Aorta (tissue), 5 donors: ENCODE measurements around the gene SSX2. TPM values are rescaled to one million over a fixed set of nuclear protein-coding genes. Genes with fewer than 3 reads are reported as not detected.
"Not testable (repeated sequence)": the region's sequence is repeated elsewhere in the genome, so short reads cannot be mapped to it uniquely, and the experiment has no call there.

Experiments
- ATAC-seq: fragments of 200-7000 bp; cut with Tn5 transposase; one replicate; pipeline ENCODE4 v1.9.1; 2022; ENCODE audit warnings: moderate library complexity; ENCODE audit not compliant: low FRiP score
- DNase-seq, 2 donors: peaks; one replicate each; pipeline ENCODE4 v3.0.0-alpha.2; 2020
- H3K27ac ChIP-seq, 2 donors: one replicate each; pipeline ENCODE4 v1.5.1; 2013; ENCODE audit warnings: low read length in 2 of 2, mild to moderate bottlenecking in 2 of 2, moderate library complexity in 2 of 2, control low read depth in 1 of 2, inconsistent platforms in 1 of 2, low read depth in 1 of 2
- H3K27me3 ChIP-seq, 2 donors: one replicate each; pipeline ENCODE4 v1.6.1; 2013; ENCODE audit warnings: control low read depth in 1 of 2, low read length in 1 of 2, mild to moderate bottlenecking in 1 of 2, moderate library complexity in 1 of 2; ENCODE audit not compliant: insufficient read depth in 2 of 2, control insufficient read depth in 1 of 2
- H3K36me3 ChIP-seq, 2 donors: one replicate each; pipeline ENCODE4 v1.6.1; 2013; ENCODE audit warnings: control low read depth in 1 of 2, low read length in 1 of 2, mild to moderate bottlenecking in 1 of 2; ENCODE audit not compliant: insufficient read depth in 2 of 2, control insufficient read depth in 1 of 2
- H3K4me1 ChIP-seq, 2 donors: one replicate each; pipeline ENCODE4 v1.6.1; 2013; ENCODE audit warnings: low read length in 2 of 2, control low read depth in 1 of 2, mild to moderate bottlenecking in 1 of 2, moderate library complexity in 1 of 2; ENCODE audit not compliant: insufficient read depth in 2 of 2, control insufficient read depth in 1 of 2
- H3K4me3 ChIP-seq, 2 donors: one replicate each; pipeline ENCODE4 v1.5.1; 2013; ENCODE audit warnings: low read length in 2 of 2, control low read depth in 1 of 2, mild to moderate bottlenecking in 1 of 2
- H3K9me3 ChIP-seq: one replicate; pipeline ENCODE4 v1.6.1; 2013; ENCODE audit warnings: mild to moderate bottlenecking, low read length; ENCODE audit not compliant: control insufficient read depth
- WGBS, 2 donors: extraction: QIAGEN DNeasy Blood & Tissue Kit; methylation state at CpG; one replicate each; pipeline ENCODE4 v1.1.7; 2013; 5-methylcytosine and 5-hydroxymethylcytosine counted together
- intact Hi-C, 2 donors: fragments of 100-400 bp; cut with DNase I; formaldehyde crosslinking; loops; one replicate each; pipeline versions ENCODE4 v1.14.2 to v1.15.0; 2022
- long read RNA-seq, 2 donors: library from polyadenylated mRNA; unstranded; transcript quantifications; one replicate each; pipeline ENCODE4 v2.0.0, GENCODE V29; 2020 to 2021
- polyA plus RNA-seq, 2 donors: library from polyadenylated mRNA; stranded (reverse); fragments of 200-250 nt; gene quantifications; one replicate each; pipeline ENCODE4 v1.2.3, GENCODE V29; 2013
- total RNA-seq, 2 donors: library from RNA; stranded (reverse); fragmentation: NEBNext Ultra II Directional; extraction: Animal tissue kit (Norgen Biotek cat#: 25700); gene quantifications; one replicate each; pipeline ENCODE4 v1.2.1, GENCODE V29; 2021
- donor health status: healthy with polysubstance abuse.
- donor health status: Bipolar disorder and iron deficiency.
- donor health status: DM: no; HTN: no; CAD: no.
- donor health status: DM: no; HTN: no; CAD: no.
- donor health status: DM: yes; HTN: yes; CAD: no.

Gene SSX2
- not detected for total RNA-seq
- not detected for polyA plus RNA-seq
- long read RNA-seq, donor 1: 0 reads
- long read RNA-seq, donor 2: 0 reads

DNA sequence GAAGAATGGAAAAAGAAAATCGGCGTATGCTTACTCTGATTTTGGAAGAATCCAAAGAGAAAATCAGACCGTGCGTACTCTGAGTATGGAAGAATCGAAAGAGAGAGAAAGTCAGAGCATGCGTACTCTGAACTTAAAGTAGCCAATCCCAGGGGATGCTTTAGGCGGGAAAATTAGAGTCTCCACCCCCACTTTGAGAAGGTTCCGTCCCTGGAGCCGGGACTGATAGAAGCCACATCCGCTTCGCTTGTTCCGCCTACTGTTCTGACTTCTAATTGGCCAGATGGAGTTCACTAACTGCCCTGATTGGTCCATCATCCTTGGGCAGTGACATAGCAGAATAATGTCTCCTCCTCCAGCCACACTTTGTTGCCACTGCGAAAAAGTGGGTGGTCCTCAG is at the start of gene SSX2:
Gene SSX2, minus strand, starts transcription at position 101 of the 400 bp plus-strand sequence. CDS start 1,429 bp downstream, outside the sequence.
- H3K4me1 ChIP-seq, H3K9me3 ChIP-seq, H3K36me3 ChIP-seq, intact Hi-C loops, DNase-seq, H3K27ac ChIP-seq, H3K4me3 ChIP-seq, ATAC-seq, H3K27me3 ChIP-seq: not testable (repeated sequence)
- whole genome bisulfite sequencing, 2 donors: no CpG with 5 or more reads among the region's 13 CpGs

DNA sequence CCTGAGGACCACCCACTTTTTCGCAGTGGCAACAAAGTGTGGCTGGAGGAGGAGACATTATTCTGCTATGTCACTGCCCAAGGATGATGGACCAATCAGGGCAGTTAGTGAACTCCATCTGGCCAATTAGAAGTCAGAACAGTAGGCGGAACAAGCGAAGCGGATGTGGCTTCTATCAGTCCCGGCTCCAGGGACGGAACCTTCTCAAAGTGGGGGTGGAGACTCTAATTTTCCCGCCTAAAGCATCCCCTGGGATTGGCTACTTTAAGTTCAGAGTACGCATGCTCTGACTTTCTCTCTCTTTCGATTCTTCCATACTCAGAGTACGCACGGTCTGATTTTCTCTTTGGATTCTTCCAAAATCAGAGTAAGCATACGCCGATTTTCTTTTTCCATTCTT is 44.0 kb upstream of the SSX2 start, which contains the start of gene SSX2B:
Gene SSX2B, plus strand, starts transcription at position 301 of the 400 bp plus-strand sequence. CDS start 1,429 bp downstream, outside the sequence.
- H3K36me3 ChIP-seq, H3K27me3 ChIP-seq, intact Hi-C loops, H3K9me3 ChIP-seq, ATAC-seq, DNase-seq, H3K27ac ChIP-seq, H3K4me3 ChIP-seq, H3K4me1 ChIP-seq: not testable (repeated sequence)
- WGBS, 2 donors: no CpG with 5 or more reads among the region's 13 CpGs

DNA sequence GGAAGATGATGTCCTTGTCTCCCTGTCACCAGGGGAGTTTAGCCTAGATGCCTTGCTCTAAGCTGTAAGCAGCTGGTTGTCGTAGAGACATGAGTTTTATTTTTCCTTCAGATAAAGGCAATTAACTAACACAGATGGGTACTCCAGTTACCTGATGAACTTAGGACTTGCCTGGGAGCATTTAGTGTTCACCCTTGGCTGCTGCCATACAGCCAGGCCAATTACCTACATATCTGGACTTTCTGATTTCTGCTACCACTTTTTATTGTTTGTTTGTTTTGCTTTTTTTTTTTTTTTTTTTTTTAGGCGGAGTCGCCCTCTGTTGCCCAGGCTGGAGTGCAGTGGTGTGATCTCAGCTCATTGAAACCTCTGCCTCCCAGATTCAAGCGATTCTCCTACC is 14.9 kb downstream of the SSX2 start:
- ATAC-seq, H3K36me3 ChIP-seq, H3K9me3 ChIP-seq, H3K27ac ChIP-seq, H3K4me3 ChIP-seq, H3K27me3 ChIP-seq, intact Hi-C loops, DNase-seq, H3K4me1 ChIP-seq: not testable (repeated sequence)
- 95% methylated on average over 1 of the region's 4 CpGs; no CpG with 5 or more reads in 1 of the 2 donors for WGBS, 2 donors

DNA sequence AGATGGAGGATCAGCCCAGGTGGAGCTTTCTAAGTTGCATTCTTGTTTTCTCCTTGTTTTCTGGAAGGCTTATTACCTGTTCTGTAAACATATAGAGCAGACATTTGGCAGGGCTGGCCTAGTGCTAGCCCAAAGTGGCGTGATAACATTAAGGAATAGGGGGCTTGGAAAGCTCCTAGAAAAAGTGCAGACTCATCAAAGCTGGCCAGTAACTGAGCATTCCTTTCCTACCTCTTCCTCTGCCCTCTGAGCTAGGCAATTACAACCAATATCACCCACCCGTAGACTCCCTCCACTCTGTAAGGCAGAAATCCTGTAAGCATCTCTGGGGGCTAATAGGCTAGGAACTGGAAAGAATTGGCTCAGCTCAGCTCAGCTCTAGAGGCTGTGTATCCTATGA is 44.8 kb downstream of the SSX2 start:
- intact Hi-C loops: not testable (repeated sequence)
- 65 to 73% methylated on average over 2 of the region's 2 CpGs for WGBS, 2 donors

DNA sequence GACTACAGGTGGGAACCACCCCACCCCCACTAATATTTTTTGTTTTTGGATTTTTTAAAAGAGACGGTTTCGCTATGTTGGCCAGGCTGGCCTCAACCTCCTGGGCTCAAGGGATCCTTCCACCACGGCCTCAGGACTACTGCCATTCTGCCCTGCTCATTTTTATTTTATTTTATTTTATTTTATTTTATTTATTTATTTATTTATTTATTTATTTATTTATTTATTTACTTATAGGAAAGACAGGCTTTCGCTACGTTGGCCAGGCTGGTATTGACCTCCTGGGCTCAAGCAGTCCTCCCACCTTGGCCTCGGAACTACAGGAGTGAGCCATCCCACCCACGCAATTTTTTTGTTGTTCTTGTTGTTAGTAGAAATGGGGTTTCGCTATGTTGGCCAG is 51.5 kb downstream of the SSX2 start:
- H3K27ac ChIP-seq, H3K4me3 ChIP-seq, H3K9me3 ChIP-seq, H3K27me3 ChIP-seq, intact Hi-C loops, ATAC-seq, H3K4me1 ChIP-seq, H3K36me3 ChIP-seq, DNase-seq: not testable (repeated sequence)
- 84 to 87% methylated on average over 8 of the region's 8 CpGs for WGBS, 2 donors

More for the DNA sequence above, 44.8 kb downstream of the SSX2 start:
- H3K4me3 ChIP-seq, DNase-seq, H3K27me3 ChIP-seq, H3K27ac ChIP-seq, H3K36me3 ChIP-seq, ATAC-seq, H3K9me3 ChIP-seq, H3K4me1 ChIP-seq: not testable (repeated sequence)

DNA sequence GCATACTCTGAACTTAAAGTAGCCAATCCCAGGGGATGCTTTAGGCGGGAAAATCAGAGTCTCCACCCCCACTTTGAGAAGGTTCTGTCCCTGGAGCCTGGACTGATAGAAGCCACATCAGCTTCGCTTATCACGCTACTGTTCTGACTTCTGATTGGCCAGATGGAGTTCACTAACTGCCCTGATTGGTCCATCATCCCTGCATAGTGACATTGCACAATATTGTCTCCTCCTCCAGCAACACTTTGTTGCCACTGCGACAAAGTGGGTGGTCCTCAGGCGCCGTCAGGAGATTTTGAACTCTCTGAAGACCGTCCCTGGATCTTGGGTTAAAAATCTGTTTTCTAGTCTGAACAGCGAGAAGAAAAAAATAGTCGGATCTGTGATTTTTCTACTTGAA is 52.2 kb downstream of the SSX2 start, which contains the start of gene SSX7:
Gene SSX7, minus strand, starts transcription at position 101 of the 400 bp plus-strand sequence. CDS start 1,428 bp downstream, outside the sequence.
- intact Hi-C loops, H3K27me3 ChIP-seq, ATAC-seq, H3K36me3 ChIP-seq, H3K4me1 ChIP-seq, H3K9me3 ChIP-seq, DNase-seq, H3K27ac ChIP-seq, H3K4me3 ChIP-seq: not testable (repeated sequence)
- 81 to 84% methylated on average over 9 of the region's 9 CpGs for WGBS, 2 donors

- H3K4me1 ChIP-seq, H3K4me3 ChIP-seq, ATAC-seq, H3K9me3 ChIP-seq, H3K27me3 ChIP-seq, intact Hi-C loops, DNase-seq, H3K36me3 ChIP-seq, H3K27ac ChIP-seq: not testable (repeated sequence)
- WGBS, 2 donors: 39 to 47% methylated on average over 3 of the region's 3 CpGs
These were observed 56.3 kb downstream of the SSX2 start for GRCh38 chrX:52650676-52651075.

DNA sequence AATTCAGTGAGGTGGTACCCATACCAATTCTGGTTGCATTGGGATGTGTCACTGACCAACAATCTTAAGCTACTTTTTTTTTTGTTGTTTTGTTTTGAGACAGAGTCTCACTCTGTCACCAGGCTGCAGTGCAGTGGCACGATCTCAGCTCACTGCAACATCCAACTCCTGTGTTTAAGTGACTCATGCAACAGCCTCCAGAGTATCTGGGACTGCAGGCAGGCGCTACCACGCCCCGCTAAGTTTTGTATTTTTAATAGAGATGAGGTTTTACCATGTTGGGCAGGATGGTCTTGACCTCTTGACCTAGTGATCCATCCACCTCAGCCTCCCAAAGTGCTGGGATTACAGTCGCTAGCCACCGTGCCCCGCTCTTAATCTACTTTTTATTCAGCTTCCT is 58.0 kb downstream of the SSX2 start:
- H3K27me3 ChIP-seq, H3K9me3 ChIP-seq, H3K4me1 ChIP-seq, DNase-seq, ATAC-seq, H3K27ac ChIP-seq, H3K4me3 ChIP-seq, H3K36me3 ChIP-seq, intact Hi-C loops: not testable (repeated sequence)
- WGBS, 2 donors: 83 to 90% methylated on average over 7 of the region's 7 CpGs
